GM19035 (cell line): ENCODE data around the gene TMEM131.

ENCODE experiments used
- ATAC-seq: cut with Tn5 transposase; IDR thresholded peaks from one replicate; pipeline ENCODE4 v1.9.1; 2021; ENCODE audit not compliant: unreplicated experiment

TMEM131 gene

GRCh38 chr2:97992836-97993825, 2.6 kb downstream of the TMEM131 start:
- no peak for ATAC-seq

GRCh38 chr2:97991081-97991856, 4.5 kb downstream of the TMEM131 start:
- ATAC-seq, result no peak

GRCh38 chr2:97988722-97989121, 7.0 kb downstream of the TMEM131 start:
- ATAC-seq, result no peak

- no peak for ATAC-seq
Measured at GRCh38 chr2:97985998-97986397, 9.8 kb downstream of the TMEM131 start.

GRCh38 chr2:97983698-97984097, 12.1 kb downstream of the TMEM131 start:
- ATAC-seq, result no peak

GRCh38 chr2:97983134-97983533, 12.6 kb downstream of the TMEM131 start:
- no peak for ATAC-seq

DNA sequence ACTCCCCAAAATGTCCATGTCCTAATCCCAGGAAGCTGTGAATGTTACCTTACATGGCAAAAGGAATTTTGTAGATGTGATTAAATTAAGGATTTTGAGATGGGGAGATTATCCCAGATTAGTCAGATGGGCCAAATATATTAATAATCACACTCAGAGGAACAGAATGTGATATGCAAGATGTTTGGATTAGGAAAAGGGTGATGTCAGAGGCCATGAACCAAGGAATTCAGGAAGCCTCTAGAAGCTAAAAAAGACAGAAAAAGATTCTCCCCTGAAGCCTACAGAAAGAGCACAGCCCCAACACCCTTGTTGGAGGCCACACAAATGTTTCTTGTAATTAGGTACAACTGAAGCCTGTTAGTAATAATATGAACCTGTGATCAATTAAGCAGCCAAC, 13.1 kb downstream of the TMEM131 start:
- no peak for ATAC-seq

- no peak for ATAC-seq
Measured at GRCh38 chr2:97981961-97982360, 13.8 kb downstream of the TMEM131 start.

GRCh38 chr2:97979904-97980303, 15.8 kb downstream of the TMEM131 start:
- no peak for ATAC-seq

DNA sequence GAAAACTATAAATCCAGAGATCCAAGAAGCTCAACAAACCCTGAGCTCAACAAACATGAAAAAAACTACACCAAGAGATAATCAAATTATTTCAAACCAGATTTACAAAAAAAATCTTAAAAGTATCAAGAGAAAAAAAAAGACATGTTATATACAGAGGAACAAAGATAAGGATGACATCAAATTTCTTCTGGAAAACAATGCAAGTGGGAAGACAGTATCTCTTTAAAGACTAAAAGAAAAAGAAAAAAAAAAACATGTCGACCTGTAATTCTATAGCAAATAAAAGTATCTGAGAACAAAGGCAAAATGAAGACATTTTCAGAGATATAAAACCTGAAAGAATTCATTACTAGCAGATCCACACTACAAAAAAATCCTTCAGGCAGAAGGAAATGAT, 21.3 kb downstream of the TMEM131 start:
- no peak for ATAC-seq

GRCh38 chr2:97970293-97971060, 25.3 kb downstream of the TMEM131 start:
- no peak for ATAC-seq

DNA sequence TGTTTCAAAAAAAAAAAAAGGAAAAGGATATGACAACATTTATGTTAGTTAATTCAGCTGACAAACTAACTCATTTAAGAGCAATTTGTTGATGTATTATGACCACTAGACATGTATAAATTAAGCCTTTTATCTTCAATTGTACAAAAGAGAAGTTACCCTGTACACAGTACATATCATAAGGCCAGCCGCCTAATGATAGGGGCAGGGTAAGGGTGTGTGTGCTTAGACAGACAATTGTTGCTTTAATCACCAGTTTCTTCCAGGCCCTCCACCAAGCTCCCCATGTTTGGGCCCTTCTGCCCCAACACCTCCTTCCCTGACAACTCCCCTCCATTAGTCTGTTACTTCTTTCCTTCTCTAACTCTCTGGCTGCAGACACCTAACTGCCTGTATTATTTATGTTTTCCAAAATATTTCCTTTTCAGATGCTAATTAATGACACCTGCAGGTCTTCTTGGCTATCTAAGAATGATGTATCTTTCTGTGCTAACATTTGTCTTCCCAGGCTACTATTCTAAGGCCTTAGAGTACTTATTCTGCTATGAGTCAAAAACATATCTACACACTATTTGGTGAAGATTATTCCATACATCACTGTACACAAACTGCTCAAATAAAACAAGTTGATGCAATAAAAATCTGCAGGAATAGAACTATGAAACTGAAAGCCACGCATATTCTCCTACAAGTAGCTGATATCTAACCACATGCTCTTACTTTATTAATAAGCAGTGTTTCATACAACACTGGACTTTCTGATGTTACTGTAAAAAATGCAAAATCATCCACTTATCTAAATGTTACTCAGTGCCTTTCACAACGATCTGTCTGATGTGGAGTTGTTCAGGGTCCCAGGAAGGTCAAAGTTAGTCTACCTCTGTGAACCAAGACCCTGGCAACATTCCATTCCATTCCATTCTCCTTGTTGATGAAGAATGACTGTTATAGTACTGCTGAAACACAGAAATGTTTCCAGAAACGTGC, 26.4 kb downstream of the TMEM131 start:
- ATAC-seq, result no peak

GRCh38 chr2:97967931-97968627, 27.7 kb downstream of the TMEM131 start:
- ATAC-seq, result no peak

DNA sequence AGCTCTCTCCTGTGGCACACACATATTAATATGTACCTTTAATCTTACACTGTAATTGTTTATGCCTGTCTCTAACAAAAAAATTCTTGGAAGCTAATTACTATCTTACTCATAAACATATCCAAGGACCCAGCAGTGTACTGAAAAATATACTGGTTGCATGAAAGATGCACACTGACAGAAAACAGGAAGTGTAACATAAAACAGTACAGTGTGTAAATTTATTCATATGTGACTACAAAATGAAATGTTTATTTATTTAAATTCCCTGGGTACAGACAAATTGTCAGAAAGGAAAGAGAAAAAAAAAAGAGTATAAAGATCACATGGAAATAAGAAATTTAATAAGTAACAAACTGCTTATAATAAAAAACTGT, 28.5 kb downstream of the TMEM131 start:
- ATAC-seq, result peak; percentile 24

DNA sequence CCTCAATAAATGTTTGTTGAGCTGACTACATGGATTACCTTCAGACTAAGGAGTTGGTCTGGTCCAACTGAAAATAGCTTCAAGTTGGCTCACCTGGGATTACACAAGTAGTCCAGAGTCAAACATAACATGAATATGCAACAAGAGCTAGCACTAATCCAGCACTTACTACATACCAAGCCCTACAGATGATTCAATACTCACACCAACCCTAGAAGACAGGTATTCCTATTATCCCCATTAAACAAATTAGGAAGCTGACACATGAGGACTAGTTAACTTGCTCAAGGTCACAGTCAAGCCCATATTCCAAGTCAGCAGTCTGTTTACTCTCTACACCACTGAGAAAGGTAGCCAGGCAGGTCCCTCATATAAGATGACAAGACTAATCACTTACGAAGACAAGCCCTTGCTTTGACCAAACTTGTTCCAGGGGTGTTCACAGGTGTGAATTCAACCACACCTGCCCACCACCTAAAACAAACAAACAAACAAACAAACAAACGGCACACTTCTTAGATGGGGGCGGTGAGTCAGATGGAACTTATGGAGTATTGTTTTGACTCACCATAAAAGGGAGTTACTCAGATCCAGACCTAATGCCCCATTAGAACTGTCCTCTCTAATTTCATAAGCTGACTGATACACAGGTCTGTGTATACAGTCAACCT, 29.1 kb downstream of the TMEM131 start:
- peak; percentile 62 for ATAC-seq

DNA sequence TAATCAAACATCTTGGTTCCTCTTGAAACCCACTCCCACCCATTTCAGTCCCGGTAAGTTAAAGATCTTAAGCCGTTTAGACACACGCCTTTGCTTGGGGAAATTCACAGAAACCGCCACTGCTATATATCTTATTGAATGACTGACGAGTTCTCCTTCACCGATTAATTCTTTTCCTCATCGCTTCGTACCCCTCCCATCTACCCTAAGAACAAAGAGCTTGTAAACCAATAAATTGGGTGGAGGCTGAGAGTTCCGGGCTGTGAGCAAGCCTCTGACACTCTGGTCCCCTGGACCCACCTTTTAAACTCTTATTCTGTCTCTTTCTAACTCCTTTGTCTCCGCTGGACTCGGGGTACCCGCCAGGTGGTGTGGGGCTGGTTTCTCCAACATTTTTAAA, 30.6 kb downstream of the TMEM131 start:
- ATAC-seq, result no peak

DNA sequence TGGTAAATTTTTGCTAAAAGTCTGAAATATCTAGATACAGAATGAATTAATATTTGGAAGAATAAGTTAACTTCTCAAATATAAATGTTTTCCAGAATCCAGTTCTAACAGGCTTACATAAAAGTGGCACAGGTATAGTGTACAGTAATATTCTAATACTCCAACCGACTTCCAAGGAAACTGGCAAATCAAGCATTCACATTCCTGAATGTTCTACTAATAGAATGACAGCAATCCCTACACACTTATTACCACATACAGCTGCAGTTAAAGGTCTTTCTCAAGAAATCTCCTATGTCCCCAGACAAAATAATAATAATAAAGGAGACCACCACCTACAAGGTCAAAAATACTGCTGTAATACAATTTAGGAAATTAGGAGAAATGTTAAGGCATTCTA, 31.9 kb downstream of the TMEM131 start:
- ATAC-seq, result no peak

DNA sequence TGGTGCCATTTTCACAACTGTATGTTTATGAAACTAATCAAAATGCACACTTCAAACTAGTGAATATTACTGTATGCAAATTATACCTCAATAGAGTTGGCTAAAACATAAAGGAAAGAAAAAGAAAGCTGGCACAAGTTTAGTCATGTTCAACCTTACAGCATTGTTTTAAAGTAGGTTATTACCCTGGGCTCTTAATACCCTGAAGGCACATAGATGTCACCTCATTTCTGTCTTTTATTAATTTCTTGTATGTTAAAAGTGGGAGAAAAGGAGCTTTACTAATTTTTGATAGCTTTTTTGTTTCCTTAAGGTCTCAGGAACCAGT, 32.7 kb downstream of the TMEM131 start:
- ATAC-seq, result peak; percentile 41

- ATAC-seq, result peak; percentile 47
Measured at GRCh38 chr2:97961534-97961933, 34.2 kb downstream of the TMEM131 start.
